ENCODE measurements around the gene ALDH16A1.

DNA sequence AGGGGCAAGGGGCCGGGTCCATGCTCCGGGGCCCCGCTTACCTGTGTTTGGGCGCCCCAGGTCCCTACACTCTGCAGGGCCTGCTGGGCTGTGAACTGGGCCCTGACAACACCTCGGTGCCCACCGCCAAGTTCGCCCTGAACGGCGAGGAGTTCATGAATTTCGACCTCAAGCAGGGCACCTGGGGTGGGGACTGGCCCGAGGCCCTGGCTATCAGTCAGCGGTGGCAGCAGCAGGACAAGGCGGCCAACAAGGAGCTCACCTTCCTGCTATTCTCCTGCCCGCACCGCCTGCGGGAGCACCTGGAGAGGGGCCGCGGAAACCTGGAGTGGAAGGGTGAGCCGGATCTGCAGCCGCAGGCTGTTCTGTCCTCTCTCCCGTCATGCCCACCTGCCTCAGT lies 61.1 kb downstream of the ALDH16A1 start:
- no peak for TF ChIP-seq EZH2 (IDR thresholded peaks at IDR 0.05; ENCODE audit: low read depth)
- TF ChIP-seq CTCF (conservative IDR thresholded peaks at IDR 0.05), result no peak
